ENCODE results near the gene PVR. TPM values are rescaled to one million over a fixed set of nuclear protein-coding genes. Genes with fewer than 3 reads are reported as not detected.
"Not testable (repeated sequence)": the region's sequence is repeated elsewhere in the genome, so short reads cannot be mapped to it uniquely, and the experiment has no call there.

Gene PVR
- total and polyA plus RNA-seq, 4 donors: 11.4 to 49.0 (median 32.1) TPM

GRCh38 chr19:44609219-44609618 is 34.5 kb upstream of the PVR start:
- no peak overlapping the region for H3K9ac ChIP-seq (ENCODE audit: low read depth in 1 of 2, low read length in 2 of 2)
- H3K4me3 ChIP-seq (ENCODE audit: low read depth in 1 of 3, low read length in 3 of 3): no peak overlapping the region
- peaks cover 0 to 29% (median 20%) of the 10 kb centered on the region in 4 donors for H3K4me1 ChIP-seq (ENCODE audit: control insufficient read depth in 4 of 4, insufficient read depth in 4 of 4, low read length in 3 of 4)
- no peak for DNase-seq (ENCODE audit: low spot score)
- H3K27me3 ChIP-seq (ENCODE audit: control insufficient read depth in 4 of 4, insufficient read depth in 4 of 4, low read length in 3 of 4): no peaks in the 10 kb centered on the region
- H3K27ac ChIP-seq (ENCODE audit: low read depth in 1 of 2, low read length in 2 of 2): no peak overlapping the region
- 93% methylated on average over 5 of the region's 5 CpGs for WGBS
- no peaks in the 10 kb centered on the region for H3K36me3 ChIP-seq (ENCODE audit: control insufficient read depth in 4 of 4, insufficient read depth in 3 of 4, low read depth in 1 of 4, low read length in 3 of 4)
- H3K9me3 ChIP-seq (ENCODE audit: control insufficient read depth in 4 of 4, low read length in 3 of 4): no peaks in the 10 kb centered on the region
- TF ChIP-seq YY1 (IDR thresholded peaks at IDR 0.05): no peak

- not testable (repeated sequence) for H3K36me3 ChIP-seq (ENCODE audit: control insufficient read depth in 4 of 4, insufficient read depth in 3 of 4, low read depth in 1 of 4, low read length in 3 of 4); H3K4me3 ChIP-seq (ENCODE audit: low read depth in 1 of 3, low read length in 3 of 3); H3K27me3 ChIP-seq (ENCODE audit: control insufficient read depth in 4 of 4, insufficient read depth in 4 of 4, low read length in 3 of 4); H3K9me3 ChIP-seq (ENCODE audit: control insufficient read depth in 4 of 4, low read length in 3 of 4); DNase-seq (ENCODE audit: low spot score); H3K27ac ChIP-seq (ENCODE audit: low read depth in 1 of 2, low read length in 2 of 2); H3K9ac ChIP-seq (ENCODE audit: low read depth in 1 of 2, low read length in 2 of 2)
- 59% methylated on average over 5 of the region's 5 CpGs for WGBS
- peaks cover 0 to 34% (median 24%) of the 10 kb centered on the region in 4 donors for H3K4me1 ChIP-seq (ENCODE audit: control insufficient read depth in 4 of 4, insufficient read depth in 4 of 4, low read length in 3 of 4)
- peak; percentile 35 for TF ChIP-seq CTCF (IDR thresholded peaks at IDR 0.05; ENCODE audit: low read depth, low read length, missing input control)
- TF ChIP-seq HNF4A (conservative IDR thresholded peaks at IDR 0.05): peak in 1 of 2 donors; percentile 9
- peak; percentile 69 to 80 for TF ChIP-seq RAD21 (IDR thresholded peaks at IDR 0.05)
These were observed 33.2 kb upstream of the PVR start for GRCh38 chr19:44610497-44610896.

GRCh38 chr19:44611812-44612295 is 31.9 kb upstream of the PVR start:
- 65% methylated on average over 2 of the region's 2 CpGs for WGBS

More at GRCh38 chr19:44611812-44612295, 31.9 kb upstream of the PVR start:
- Histone ChIP-seq H3K4me1 (ENCODE audit: control insufficient read depth in 4 of 4, insufficient read depth in 4 of 4, low read length in 3 of 4) (peaks cover 0 to 44% (median 26%) of the 10 kb centered on the region in 4 donors), H3K27me3 (ENCODE audit: control insufficient read depth in 4 of 4, insufficient read depth in 4 of 4, low read length in 3 of 4) (no peaks in the 10 kb centered on the region), H3K27ac (ENCODE audit: low read depth in 1 of 2, low read length in 2 of 2) (peak overlapping the region; percentile 41 to 52), H3K9me3 (ENCODE audit: control insufficient read depth in 4 of 4, low read length in 3 of 4) (no peaks in the 10 kb centered on the region), H3K36me3 (ENCODE audit: control insufficient read depth in 4 of 4, insufficient read depth in 3 of 4, low read depth in 1 of 4, low read length in 3 of 4) (no peaks in the 10 kb centered on the region), H3K4me3 (ENCODE audit: low read depth in 1 of 3, low read length in 3 of 3) (no peak overlapping the region), H3K9ac (ENCODE audit: low read depth in 1 of 2, low read length in 2 of 2) (no peak overlapping the region)
- DNase-seq (ENCODE audit: low spot score): no peak
- TF ChIP-seq FOXA2 (IDR thresholded peaks at IDR 0.05) (peak; percentile 40), TAF1 (conservative IDR thresholded peaks at IDR 0.05) (no peak), MAX (IDR thresholded peaks at IDR 0.05) (no peak), REST (IDR thresholded peaks at IDR 0.05) (no peak), GABPA (IDR thresholded peaks at IDR 0.05 in 1 of 2, conservative IDR thresholded peaks at IDR 0.05 in 1 of 2) (no peak), ATF3 (IDR thresholded peaks at IDR 0.05) (no peak), YY1 (IDR thresholded peaks at IDR 0.05) (peak; percentile 11), SP1 (IDR thresholded peaks at IDR 0.05) (peak; percentile 63), HNF4G (IDR thresholded peaks at IDR 0.05) (peak; percentile 23), HNF4A (conservative IDR thresholded peaks at IDR 0.05) (peak; percentile 65 to 72), EGR1 (IDR thresholded peaks at IDR 0.05; ENCODE audit: low read depth in 2 of 2) (no peak), RXRA (IDR thresholded peaks at IDR 0.05) (peak in 1 of 2 donors; percentile 59), CTCF (IDR thresholded peaks at IDR 0.05; ENCODE audit: low read depth, low read length, missing input control) (no peak), RAD21 (IDR thresholded peaks at IDR 0.05) (peak in 1 of 2 donors; percentile 10), JUND (IDR thresholded peaks at IDR 0.05) (peak in 1 of 2 donors; percentile 16), NR2F2 (IDR thresholded peaks at IDR 0.05) (no peak), ZBTB33 (IDR thresholded peaks at IDR 0.05) (no peak), FOXA1 (IDR thresholded peaks at IDR 0.05) (no peak)

Measured in liver (tissue), 9 donors.